ENCODE data around the gene PRSS8. TPM values are rescaled to one million over a fixed set of nuclear protein-coding genes. Genes with fewer than 3 reads are reported as not detected.

Gene PRSS8
- total RNA-seq, 1 experiment from 2014 or later = 108 TPM

DNA sequence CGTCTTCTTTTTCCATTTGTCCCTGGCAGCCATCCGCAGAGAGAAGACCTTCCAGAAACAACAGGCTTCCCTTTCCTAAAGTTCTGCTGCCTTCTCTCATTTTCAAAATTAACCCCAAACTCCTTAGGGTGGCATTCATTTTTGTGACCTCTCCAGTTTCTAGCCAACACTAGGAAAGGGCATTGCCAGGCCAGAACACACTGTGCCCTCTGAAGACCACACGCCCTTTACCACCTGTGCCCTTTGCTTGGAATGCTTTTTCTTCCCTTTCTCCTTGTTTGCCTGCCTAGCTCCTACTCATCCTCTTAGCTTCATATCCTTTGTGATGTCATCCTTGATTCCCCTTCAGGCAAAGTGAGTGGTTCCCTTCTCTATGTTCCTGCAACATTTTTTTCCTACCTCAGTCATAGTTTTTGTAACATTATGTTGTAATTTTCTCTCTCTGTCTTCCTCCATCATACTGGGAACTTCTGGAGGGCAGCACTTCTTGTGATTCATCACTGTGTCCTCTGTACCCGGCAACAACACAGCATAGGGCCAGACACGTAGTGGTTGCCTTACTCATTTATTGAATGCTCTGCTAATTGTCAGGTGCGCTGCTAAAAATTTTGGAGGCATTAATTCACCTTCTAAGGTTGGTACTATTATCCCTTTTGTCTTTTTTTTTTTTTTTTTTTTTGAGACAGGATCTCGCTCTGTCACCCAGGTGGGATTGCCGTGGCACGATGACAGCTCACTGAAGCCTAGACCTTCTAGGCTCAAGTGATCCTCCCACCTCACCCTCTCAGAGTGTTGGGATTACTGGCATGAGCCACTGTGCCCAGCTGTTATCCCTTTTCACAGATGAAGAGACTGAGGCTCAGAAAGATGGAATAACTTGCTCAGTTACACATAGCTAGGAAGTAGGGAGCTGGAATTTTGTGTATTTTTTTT lies 17.0 kb downstream of the PRSS8 start:
- Mint-ChIP-seq H3K4me3 (ENCODE audit: low read depth, unreplicated experiment) (peak overlapping the region; percentile 88), H3K27ac (ENCODE audit: unreplicated experiment) (peak overlapping the region; percentile 87), H3K36me3 (ENCODE audit: insufficient read depth, unreplicated experiment) (peaks cover 90% of the 10 kb centered on the region), H3K27me3 (ENCODE audit: unreplicated experiment) (no peaks in the 10 kb centered on the region), H3K4me1 (ENCODE audit: low read depth, unreplicated experiment) (peaks cover 25% of the 10 kb centered on the region), H3K9me3 (ENCODE audit: low read depth, unreplicated experiment) (no peaks in the 10 kb centered on the region)
- CTCF ChIA-PET = interaction anchor here (0.8 to 2.1 kb wide), 5 partner anchors 11 to 333 kb away, joined by 3 to 30 read pairs (median 10); partner anchors contain the start of gene FUS
- intact Hi-C loops (cut with micrococcal nuclease; ENCODE audit: unreplicated experiment) = no loop called here
- no peak for DNase-seq
- TF ChIP-seq CTCF (IDR thresholded peaks at IDR 0.05; ENCODE audit: unreplicated experiment) = no peak
- BruUV-seq (replicated peaks) = TSS peak; percentile 47

DNA sequence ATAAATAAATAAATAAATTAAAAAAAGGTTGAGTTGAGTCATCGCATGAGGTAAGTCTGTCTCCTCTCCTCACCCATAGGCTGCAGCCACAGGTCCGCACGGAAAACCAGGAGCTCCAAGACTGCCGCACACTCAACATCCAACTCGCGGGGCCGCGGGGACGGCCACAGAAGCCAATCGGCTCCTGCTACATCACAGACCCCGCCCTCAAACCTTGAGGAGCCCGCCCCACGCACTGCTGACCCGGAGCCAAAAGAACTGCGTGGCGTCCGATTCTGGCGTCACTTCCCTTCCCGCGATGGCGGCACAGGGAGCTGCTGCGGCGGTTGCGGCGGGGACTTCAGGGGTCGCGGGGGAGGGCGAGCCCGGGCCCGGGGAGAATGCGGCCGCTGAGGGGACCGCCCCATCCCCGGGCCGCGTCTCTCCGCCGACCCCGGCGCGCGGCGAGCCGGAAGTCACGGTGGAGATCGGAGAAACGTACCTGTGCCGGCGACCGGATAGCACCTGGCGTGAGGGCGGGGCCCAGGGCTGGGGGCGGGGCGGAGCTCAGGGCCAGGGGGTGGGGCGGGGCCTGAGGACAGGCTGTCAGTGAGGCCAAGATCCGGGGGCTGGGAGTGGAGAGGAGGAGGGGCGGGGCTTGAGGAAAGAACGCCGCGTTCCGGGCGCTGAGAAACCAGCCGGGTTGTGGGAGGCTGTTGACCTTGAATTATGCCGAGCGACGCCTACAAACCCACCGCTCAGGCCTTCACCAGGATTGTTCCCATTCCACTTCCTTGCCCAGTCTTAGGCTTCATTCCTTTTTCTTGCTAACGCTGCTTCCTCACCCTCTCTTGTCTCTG lies 17.9 kb downstream of the PRSS8 start, which contains the start of gene KAT8:
TSS of gene KAT8 (plus strand) at position 281 of the 839 bp plus-strand sequence. CDS start at position 299, 18 bp downstream.
- no peak for TF ChIP-seq CTCF (IDR thresholded peaks at IDR 0.05; ENCODE audit: unreplicated experiment)
- CTCF ChIA-PET = interaction anchor here (0.6 to 2.1 kb wide), 15 partner anchors 12 to 334 kb away, joined by 3 to 30 read pairs (median 4); partner anchors contain the start of genes FUS, HSD3B7, PRSS8 and ZNF843
- Mint-ChIP-seq H3K27me3 (ENCODE audit: unreplicated experiment) (no peaks in the 10 kb centered on the region), H3K9me3 (ENCODE audit: low read depth, unreplicated experiment) (no peaks in the 10 kb centered on the region), H3K4me1 (ENCODE audit: low read depth, unreplicated experiment) (peaks cover 30% of the 10 kb centered on the region), H3K36me3 (ENCODE audit: insufficient read depth, unreplicated experiment) (peaks cover 96% of the 10 kb centered on the region), H3K4me3 (ENCODE audit: low read depth, unreplicated experiment) (peak within 1 kb of the TSS; percentile 88), H3K27ac (ENCODE audit: unreplicated experiment) (peak within 1 kb of the TSS; percentile 87)
- DNase-seq = peak; percentile 99
- intact Hi-C loops (cut with micrococcal nuclease; ENCODE audit: unreplicated experiment) = loop anchor here (1.0 to 2.0 kb wide), 2 partner anchors 17 to 43 kb away; partner anchors contain the start of genes PRSS8, ZNF646 and ZNF668
- TSS peak; percentile 69 for BruUV-seq (replicated peaks)

DNA sequence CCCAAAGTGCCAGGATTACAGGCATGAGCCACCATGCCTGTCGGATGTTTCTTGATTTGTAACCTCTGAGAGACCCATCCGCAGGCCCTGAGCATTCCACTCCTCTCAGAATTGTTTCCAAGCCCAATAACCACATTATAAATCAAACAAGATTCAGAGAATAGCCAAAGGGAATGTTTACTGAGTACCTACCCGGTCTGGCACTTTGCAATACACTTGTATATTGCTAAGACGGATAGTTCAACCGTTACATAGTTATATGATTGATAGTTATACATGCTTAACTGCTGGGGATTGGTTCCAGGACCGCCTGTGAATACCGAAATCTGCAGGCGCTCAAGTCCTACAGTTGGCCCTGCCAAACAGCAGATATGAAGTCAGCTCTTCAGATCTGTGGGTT lies 21.1 kb downstream of the PRSS8 start:
- BruUV-seq (replicated peaks) = no TSS peak
- no peak for DNase-seq
- H3K9me3 Mint-ChIP-seq (ENCODE audit: low read depth, unreplicated experiment) = no peaks in the 10 kb centered on the region
- CTCF ChIA-PET = interaction anchor here (0.9 to 2.4 kb wide), 3 partner anchors 15 to 28 kb away, joined by 3 to 13 read pairs (median 4); no protein-coding TSS in a partner anchor
- no peak for TF ChIP-seq CTCF (IDR thresholded peaks at IDR 0.05; ENCODE audit: unreplicated experiment)
- no peaks in the 10 kb centered on the region for H3K27me3 Mint-ChIP-seq (ENCODE audit: unreplicated experiment)
- peaks cover 46% of the 10 kb centered on the region for H3K4me1 Mint-ChIP-seq (ENCODE audit: low read depth, unreplicated experiment)
- peak overlapping the region; percentile 33 for H3K4me3 Mint-ChIP-seq (ENCODE audit: low read depth, unreplicated experiment)
- intact Hi-C loops (cut with micrococcal nuclease; ENCODE audit: unreplicated experiment) = no loop called here
- peak overlapping the region; percentile 66 for H3K27ac Mint-ChIP-seq (ENCODE audit: unreplicated experiment)
- H3K36me3 Mint-ChIP-seq (ENCODE audit: insufficient read depth, unreplicated experiment) = peaks cover 82% of the 10 kb centered on the region
